Head of caudate nucleus (tissue), 42 donors: ENCODE results near the gene INAFM2.

Experiments
- DNase-seq, 42 donors: peaks; one replicate each; pipeline versions ENCODE4 v3.0.0 to v3.0.0-alpha.2; 2020 to 2021; ENCODE audit warnings: mixed read lengths in 7 of 42
- intact Hi-C: fragments of 100-400 bp; cut with DNase I; formaldehyde crosslinking; loops from one replicate; pipeline ENCODE4 v1.15.0; 2022

Gene INAFM2

GRCh38 chr15:40323239-40323952 is at the start of gene INAFM2:
Gene INAFM2 (plus strand): TSS chr15:40323692. CDS start chr15:40324056, 364 bp downstream.
- peak; percentile 72 to 96 (median 88) for DNase-seq
- intact Hi-C loops: no loop called here

GRCh38 chr15:40274350-40275274 is 48.9 kb upstream of the INAFM2 start:
- DNase-seq: peak; percentile 61 to 93 (median 85)
- intact Hi-C loops: loop anchor here (5.0 kb wide), 2 partner anchors 148 to 227 kb away; no protein-coding TSS in a partner anchor

GRCh38 chr15:40275523-40275922 is 48.0 kb upstream of the INAFM2 start:
- intact Hi-C loops: loop anchor here (5.0 kb wide), 1 partner anchor 147 kb away; no protein-coding TSS in a partner anchor
- DNase-seq: no peak

- no peak for DNase-seq
- intact Hi-C loops: loop anchor here (5.0 kb wide), 1 partner anchor 146 kb away; no protein-coding TSS in a partner anchor
Observed at GRCh38 chr15:40275954-40276353, 47.5 kb upstream of the INAFM2 start.

GRCh38 chr15:40276927-40277326 is 46.6 kb upstream of the INAFM2 start:
- intact Hi-C loops: loop anchor here (5.0 kb wide), 1 partner anchor 145 kb away; no protein-coding TSS in a partner anchor
- DNase-seq: no peak

- intact Hi-C loops: loop anchor here (5.0 kb wide), 1 partner anchor 145 kb away; no protein-coding TSS in a partner anchor
- DNase-seq: no peak
Observed at GRCh38 chr15:40277471-40277870, 46.0 kb upstream of the INAFM2 start.

GRCh38 chr15:40278026-40278425 is 45.5 kb upstream of the INAFM2 start:
- intact Hi-C loops: loop anchor here (5.0 kb wide), 1 partner anchor 144 kb away; no protein-coding TSS in a partner anchor
- DNase-seq: no peak

GRCh38 chr15:40279437-40280141 is 43.9 kb upstream of the INAFM2 start:
- DNase-seq: peak; percentile 51 to 91 (median 81)
- intact Hi-C loops: loop anchor here (5.0 kb wide), 1 partner anchor 143 kb away; no protein-coding TSS in a partner anchor

- intact Hi-C loops: no loop called here
- DNase-seq: peak in 30 of 42 donors; percentile 32 to 75 (median 60)
Observed at GRCh38 chr15:40280260-40281056, 43.0 kb upstream of the INAFM2 start.

- no peak for DNase-seq
- intact Hi-C loops: no loop called here
Observed at GRCh38 chr15:40281057-40281800, 42.3 kb upstream of the INAFM2 start.

GRCh38 chr15:40281801-40282146 is 41.7 kb upstream of the INAFM2 start:
- intact Hi-C loops: no loop called here

GRCh38 chr15:40282147-40282868 is 41.2 kb upstream of the INAFM2 start:
- peak in 10 of 42 donors; percentile 27 to 65 (median 50) for DNase-seq
- intact Hi-C loops: no loop called here

More at GRCh38 chr15:40281801-40282146, 41.7 kb upstream of the INAFM2 start:
- no peak for DNase-seq

- intact Hi-C loops: no loop called here
Observed at GRCh38 chr15:40282869-40283614, 40.5 kb upstream of the INAFM2 start, which contains the start of gene ANKRD63. Gene ANKRD63 (minus strand): TSS chr15:40283064. CDS start chr15:40282586, 478 bp downstream.

GRCh38 chr15:40283615-40284300 is 39.7 kb upstream of the INAFM2 start:
- intact Hi-C loops: no loop called here
- DNase-seq: peak in 2 of 42 donors; percentile 27 to 35

More at GRCh38 chr15:40282869-40283614, 40.5 kb upstream of the INAFM2 start, which contains the start of gene ANKRD63:
- peak in 33 of 42 donors; percentile 41 to 78 (median 66) for DNase-seq

- DNase-seq: no peak
- intact Hi-C loops: no loop called here
Observed at GRCh38 chr15:40285151-40285550, 38.3 kb upstream of the INAFM2 start.
